H1 (cell line): ENCODE measurements around the gene GRIA1. TPM values are rescaled to one million over a fixed set of nuclear protein-coding genes. Genes with fewer than 3 reads are reported as not detected.

Experiments
- CTCF ChIA-PET: fragments of 300-600 bp; sonication (Branson Sonifier 250); formaldehyde crosslinking; loops from one replicate; lab custom pipeline; 2021; ENCODE audit not compliant: partially characterized antibody; lab: Charles Lee
- POLR2A ChIA-PET: fragments of 300-600 bp; sonication (Branson Sonifier 250); formaldehyde crosslinking; loops from one replicate; lab custom pipeline; 2021; ENCODE audit warnings: inconsistent platforms; ENCODE audit not compliant: partially characterized antibody; lab: Charles Lee
- DNase-seq, 2 experiments: peaks; one replicate each; pipeline versions ENCODE4 v3.0.0 to v3.0.0-alpha.2; 2010 to 2022; ENCODE audit warnings: low spot score in 2 of 2, low read depth in 1 of 2, mixed read lengths in 1 of 2
- FAIRE-seq: peaks from 2 replicates; lab custom pipeline; 2011; peaks lifted over from hg19 to GRCh38; lab: Jason Lieb, UNC
- H2AFZ ChIP-seq: 2 replicates; pipeline ENCODE4 v1.8.1; 2012; ENCODE audit warnings: low read length, inconsistent platforms
- H2AK5ac ChIP-seq: 2 replicates; pipeline ENCODE4 v1.6.1; 2013; ENCODE audit warnings: low read depth, low read length
- H2BK120ac ChIP-seq: replicated peaks from 2 replicates; pipeline ENCODE3; 2013; ENCODE audit warnings: low read depth, low read length, inconsistent platforms
- H2BK12ac ChIP-seq: 2 replicates; pipeline ENCODE4 v1.6.1; 2013; ENCODE audit warnings: low read depth, low read length
- H2BK15ac ChIP-seq: 2 replicates; pipeline ENCODE4 v1.6.1; 2013; ENCODE audit warnings: low read length
- H2BK20ac ChIP-seq: 2 replicates; pipeline ENCODE4 v1.6.1; 2013; ENCODE audit warnings: low read length
- H2BK5ac ChIP-seq: 2 replicates; pipeline ENCODE4 v1.6.1; 2013; ENCODE audit warnings: low read depth, low read length
- H3K14ac ChIP-seq: 2 replicates; pipeline ENCODE4 v1.6.1; 2013; ENCODE audit warnings: inconsistent platforms; ENCODE audit not compliant: insufficient read length
- H3K18ac ChIP-seq: 2 replicates; pipeline ENCODE4 v1.6.1; 2013; ENCODE audit warnings: low read length; ENCODE audit errors: extremely low read depth
- H3K23ac ChIP-seq: 2 replicates; pipeline ENCODE4 v1.6.1; 2013; ENCODE audit warnings: inconsistent platforms; ENCODE audit not compliant: insufficient read length
- H3K23me2 ChIP-seq: 2 replicates; pipeline ENCODE4 v1.6.1; 2013; ENCODE audit warnings: low read depth, low read length
- H3K27ac ChIP-seq: 2 replicates; pipeline ENCODE4 v1.6.1; 2011; ENCODE audit warnings: low read depth, low read length, inconsistent platforms
- H3K27me3 ChIP-seq, 4 experiments: replicated peaks in 1 of 4; 1 replicate in 1 of 4; 2 replicates in 3 of 4; pipeline versions ENCODE4 v1.6.1 to v1.8.1; 2011 to 2013; ENCODE audit warnings: low read length in 3 of 4, mild to moderate bottlenecking in 3 of 4, inconsistent platforms in 2 of 4, mixed read lengths in 2 of 4, moderate library complexity in 1 of 4; ENCODE audit not compliant: control insufficient read depth in 3 of 4, insufficient read depth in 3 of 4; ENCODE audit errors: extremely low read depth in 1 of 4
- H3K36me3 ChIP-seq, 4 experiments: 2 replicates each; pipeline versions ENCODE4 v1.6.1 to v1.8.1; 2011 to 2013; ENCODE audit warnings: mild to moderate bottlenecking in 4 of 4, low read length in 3 of 4, moderate library complexity in 2 of 4, control low read depth in 1 of 4, inconsistent platforms in 1 of 4; ENCODE audit not compliant: insufficient read depth in 4 of 4, control insufficient read depth in 2 of 4
- H3K4ac ChIP-seq: replicated peaks from 2 replicates; pipeline ENCODE3; 2013; ENCODE audit warnings: low read length, low read depth, mixed read lengths, inconsistent platforms; ENCODE audit not compliant: insufficient read length
- H3K4me1 ChIP-seq, 4 experiments: replicated peaks in 1 of 4; 1 replicate in 1 of 4; 2 replicates in 3 of 4; pipeline versions ENCODE4 v1.6.1 to v1.8.1; 2011 to 2013; ENCODE audit warnings: low read length in 3 of 4, inconsistent platforms in 2 of 4, mixed read lengths in 1 of 4; ENCODE audit not compliant: insufficient read depth in 4 of 4, control insufficient read depth in 3 of 4
- H3K4me2 ChIP-seq, 2 experiments: 2 replicates each; pipeline versions ENCODE4 v1.6.1 to v1.8.1; 2011 to 2013; ENCODE audit warnings: low read depth in 2 of 2, low read length in 2 of 2, control low read depth in 1 of 2, inconsistent platforms in 1 of 2, mild to moderate bottlenecking in 1 of 2; ENCODE audit not compliant: insufficient read depth in 1 of 2
- H3K4me3 ChIP-seq, 4 experiments: fragments of 200-600, 300-600 bp in 1 of 4; sonication (generic), shearing (Covaris generic), sonication (Bioruptor Twin) in 1 of 4; 2 replicates each; pipeline versions ENCODE4 v1.5.1 to v1.8.1; 2011 to 2016; ENCODE audit warnings: low read length in 4 of 4, low read depth in 3 of 4, control low read depth in 2 of 4, inconsistent platforms in 2 of 4, mild to moderate bottlenecking in 2 of 4, mixed read lengths in 1 of 4, moderate library complexity in 1 of 4; ENCODE audit not compliant: insufficient read depth in 2 of 4; ENCODE audit errors: extremely low read depth in 1 of 4
- H3K56ac ChIP-seq: replicated peaks from 2 replicates; pipeline ENCODE3; 2013; ENCODE audit warnings: low read depth, mild to moderate bottlenecking, mixed read lengths, low read length, inconsistent platforms; ENCODE audit not compliant: insufficient read length
- H3K79me1 ChIP-seq: 2 replicates; pipeline ENCODE4 v1.6.1; 2013; ENCODE audit warnings: low read depth, low read length, control low read depth
- H3K79me2 ChIP-seq, 2 experiments: 2 replicates each; pipeline versions ENCODE4 v1.6.1 to v1.8.1; 2012 to 2013; ENCODE audit warnings: low read length in 2 of 2, mild to moderate bottlenecking in 2 of 2, inconsistent platforms in 1 of 2; ENCODE audit not compliant: insufficient read depth in 2 of 2, control insufficient read depth in 1 of 2
- H3K9ac ChIP-seq, 4 experiments: replicated peaks in 1 of 4; 1 replicate in 1 of 4; 2 replicates in 3 of 4; pipeline versions ENCODE4 v1.6.1 to v1.8.1; 2011 to 2013; ENCODE audit warnings: low read depth in 3 of 4, low read length in 3 of 4, control low read depth in 2 of 4, mild to moderate bottlenecking in 2 of 4, moderate library complexity in 2 of 4, inconsistent platforms in 1 of 4; ENCODE audit errors: extremely low read depth in 1 of 4
- H3K9me3 ChIP-seq, 2 experiments: 2 replicates each; pipeline versions ENCODE4 v1.6.1 to v1.8.1; 2012 to 2013; ENCODE audit warnings: mild to moderate bottlenecking in 2 of 2, moderate library complexity in 2 of 2, control low read depth in 1 of 2, inconsistent platforms in 1 of 2, low read depth in 1 of 2, low read length in 1 of 2, mixed read lengths in 1 of 2; ENCODE audit not compliant: insufficient read depth in 2 of 2
- H4K20me1 ChIP-seq, 2 experiments: replicated peaks in 1 of 2; 2 replicates each; pipeline versions ENCODE3 to v1.8.1; 2011 to 2013; ENCODE audit warnings: inconsistent platforms in 2 of 2, low read length in 2 of 2, mild to moderate bottlenecking in 1 of 2; ENCODE audit not compliant: insufficient read depth in 2 of 2, control insufficient read depth in 1 of 2
- H4K5ac ChIP-seq: 2 replicates; pipeline ENCODE4 v1.6.1; 2013; ENCODE audit warnings: low read length, low read depth, mixed read lengths, inconsistent platforms; ENCODE audit not compliant: insufficient read length
- H4K8ac ChIP-seq: 2 replicates; pipeline ENCODE4 v1.8.0; 2013; ENCODE audit warnings: mild to moderate bottlenecking, moderate library complexity, low read length, inconsistent platforms; ENCODE audit not compliant: insufficient read depth; ENCODE audit errors: extremely low read depth
- H4K91ac ChIP-seq: replicated peaks from 2 replicates; pipeline ENCODE3; 2013; ENCODE audit warnings: low read length, mixed read lengths, inconsistent platforms; ENCODE audit not compliant: insufficient read length
- ATF2 ChIP-seq: IDR thresholded peaks from 2 replicates; pipeline ENCODE4 v1.6.1; 2012; ENCODE audit warnings: low read length, inconsistent platforms
- E2F6 ChIP-seq: IDR thresholded peaks from 2 replicates; pipeline ENCODE4 v1.6.1; 2012; ENCODE audit warnings: inconsistent platforms
- FOSL1 ChIP-seq: IDR thresholded peaks from 2 replicates; pipeline ENCODE4 v1.6.1; 2011; ENCODE audit warnings: mild to moderate bottlenecking, low read depth, low read length, moderate library complexity; ENCODE audit not compliant: insufficient read depth
- GTF2F1 ChIP-seq: IDR thresholded peaks from 2 replicates; pipeline ENCODE4 v1.6.1; 2012; ENCODE audit warnings: low read depth, low read length, improper control_type of control experiment, borderline replicate concordance
- MAFK ChIP-seq: IDR thresholded peaks from 2 replicates; pipeline ENCODE4 v1.6.1; 2012; ENCODE audit warnings: low read depth, mild to moderate bottlenecking, improper control_type of control experiment, low read length
- PHF8 ChIP-seq: fragments of 200-600 bp; sonication (generic); conservative IDR thresholded peaks from 2 replicates; pipeline ENCODE4 v1.7.1; 2012; ENCODE audit warnings: low read depth, mild to moderate bottlenecking, inconsistent platforms, low read length, moderate library complexity
- POU5F1 ChIP-seq: IDR thresholded peaks from 2 replicates; pipeline ENCODE4 v1.6.1; 2011; ENCODE audit warnings: low read depth, mild to moderate bottlenecking, low read length, moderate library complexity
- RBBP5 ChIP-seq: IDR thresholded peaks from 2 replicates; pipeline ENCODE4 v1.7.1; 2012; ENCODE audit warnings: low read depth, mild to moderate bottlenecking, inconsistent platforms, low read length, moderate library complexity, borderline replicate concordance
- SAP30 ChIP-seq: fragments of 300-600 bp; sonication (generic); IDR thresholded peaks from 2 replicates; pipeline ENCODE4 v1.7.1; 2012; ENCODE audit warnings: low read length, moderate library complexity, mild to moderate bottlenecking, inconsistent platforms; ENCODE audit not compliant: insufficient read depth, insufficient replicate concordance
- SIX5 ChIP-seq: IDR thresholded peaks from 2 replicates; pipeline ENCODE4 v1.6.1; 2011; ENCODE audit warnings: mild to moderate bottlenecking, low read depth, low read length
- SP4 ChIP-seq: IDR thresholded peaks from 2 replicates; pipeline ENCODE4 v1.6.1; 2012; ENCODE audit warnings: low read length, inconsistent platforms
- TEAD4 ChIP-seq: IDR thresholded peaks from 2 replicates; pipeline ENCODE4 v1.6.1; 2012; ENCODE audit warnings: low read depth, low read length, inconsistent platforms, mixed read lengths
- WGBS, 2 experiments: shearing (Covaris generic) in 1 of 2; methylation state at CpG; one replicate each; pipeline versions ENCODE4 v1.1.6 to v1.1.7; 2013 to 2015; ENCODE audit warnings: low lambda C conversion rate in 2 of 2, mixed read lengths in 2 of 2, inconsistent platforms in 1 of 2, low coverage in 1 of 2, missing lambda C conversion rate in 1 of 2; ENCODE audit not compliant: insufficient replicate concordance in 2 of 2, insufficient coverage in 1 of 2, insufficient read length in 1 of 2; ENCODE audit errors: extremely low coverage in 1 of 2, missing lambda C conversion rate in 1 of 2; 5-methylcytosine and 5-hydroxymethylcytosine counted together
- polyA plus RNA-seq, 7 experiments: library from polyadenylated mRNA; depleted of rRNA in 3 of 7; stranded (reverse) in 5 of 7; unstranded in 2 of 7; fragments of >200 nt in 5 of 7; fragments of 200-250 nt in 2 of 7; gene quantifications; 1 replicate in 5 of 7; 2 replicates in 1 of 7; 4 replicates in 1 of 7; pipeline versions ENCODE4 v1.2.1 to v1.2.3, GENCODE V29; 2011 to 2013; ENCODE audit warnings: missing spikeins in 2 of 7, mixed read lengths in 2 of 7
- total RNA-seq: library from RNA; stranded (reverse); fragmentation: NEBNext Ultra II Directional; extraction: Animal tissue kit (Norgen Biotek cat#: 25700); gene quantifications from 2 replicates; pipeline ENCODE4 v1.2.1, GENCODE V29; 2021

Gene GRIA1
- total and polyA plus RNA-seq, 2 of the 8 experiments (the other 6 are each of a cell fraction or from before 2014, with no cell fraction given), result 0.97 to 2.5 TPM

- H2BK20ac ChIP-seq, result no peak overlapping the region
- no peaks in the 10 kb centered on the region; the same call in 1 of the 2 replicates for H3K23me2 ChIP-seq
- no peaks in the 10 kb centered on the region for H3K36me3 ChIP-seq
- POLR2A ChIA-PET, result no interaction called here
- H3K27me3 ChIP-seq, result no peaks in the 10 kb centered on the region
- no peak overlapping the region for H3K18ac ChIP-seq
- H3K79me2 ChIP-seq, result no peaks in the 10 kb centered on the region
- H3K9ac ChIP-seq, result no peak overlapping the region; a peak in 1 of 7 replicates
- no peak overlapping the region for H3K4me3 ChIP-seq
- peaks cover 0 to 7% (median 4%) of the 10 kb centered on the region in 4 experiments; a peak in 3 of 7 replicates for H3K4me1 ChIP-seq
- no peak overlapping the region for H4K91ac ChIP-seq
- no peak overlapping the region for H2BK12ac ChIP-seq
- no peak overlapping the region for H3K56ac ChIP-seq
- H3K4me2 ChIP-seq, result no peak overlapping the region
- H3K9me3 ChIP-seq, result no peaks in the 10 kb centered on the region
- 92% methylated on average over 7 of the region's 7 CpGs; no CpG with 5 or more reads in 1 of the 2 experiments for WGBS, 2 experiments
- no peak overlapping the region for H4K5ac ChIP-seq
- H3K14ac ChIP-seq, result no peak overlapping the region
- CTCF ChIA-PET, result interaction anchor here (0.6 to 2.6 kb wide), 3 partner anchors 10 to 266 kb away, joined by 3 to 10 read pairs (median 3); no protein-coding TSS in a partner anchor
- H2BK5ac ChIP-seq, result no peak overlapping the region
- no peak overlapping the region for H2AFZ ChIP-seq
- H2AK5ac ChIP-seq, result no peak overlapping the region
- no peak overlapping the region for H3K23ac ChIP-seq
- H2BK120ac ChIP-seq, result no peak overlapping the region
- FAIRE-seq (no peak), DNase-seq (no peak)
- no peak overlapping the region for H4K8ac ChIP-seq
- no peak overlapping the region for H2BK15ac ChIP-seq
- no peaks in the 10 kb centered on the region for H3K79me1 ChIP-seq
- no peak overlapping the region for H3K4ac ChIP-seq
- no peaks in the 10 kb centered on the region for H4K20me1 ChIP-seq
- H3K27ac ChIP-seq, result no peak overlapping the region
- TF ChIP-seq POU5F1, result no peak
- TF ChIP-seq GTF2F1, result no peak
- no peak for TF ChIP-seq E2F6
- no peak for TF ChIP-seq FOSL1
- no peak for TF ChIP-seq MAFK
- TF ChIP-seq SAP30, result no peak
- TF ChIP-seq SP4, result no peak
- TF ChIP-seq TEAD4, result no peak
- TF ChIP-seq ATF2, result no peak
- no peak for TF ChIP-seq SIX5
- no peak for TF ChIP-seq RBBP5
- no peak for TF ChIP-seq PHF8
Measured at GRCh38 chr5:153775923-153776322, 285.5 kb downstream of the GRIA1 start.
